Hepatocyte (in vitro differentiated cells): ENCODE measurements around the gene ZNF750.

Experiments used
- CTCF ChIP-seq: fragments of 200-600 bp; sonication (generic); IDR thresholded peaks from 2 replicates; pipeline ENCODE4 v1.5.1; 2016; ENCODE audit warnings: antibody characterized with exemption, mild to moderate bottlenecking; ENCODE audit not compliant: poor library complexity
- EZH2 ChIP-seq: fragments of 200-600 bp; sonication (generic); IDR thresholded peaks from 2 replicates; pipeline ENCODE4 v1.6.1; 2016; ENCODE audit warnings: antibody characterized with exemption, mild to moderate bottlenecking, borderline replicate concordance

- TF ChIP-seq EZH2 (no peak), CTCF (no peak)
These were observed 34.6 kb downstream of the ZNF750 start for GRCh38 chr17:82805254-82805653.
